ENCODE data around the gene COBL. TPM values are rescaled to one million over a fixed set of nuclear protein-coding genes. Genes with fewer than 3 reads are reported as not detected.

COBL gene
- total RNA-seq, 1 experiment from 2014 or later, result 0.39 TPM

DNA sequence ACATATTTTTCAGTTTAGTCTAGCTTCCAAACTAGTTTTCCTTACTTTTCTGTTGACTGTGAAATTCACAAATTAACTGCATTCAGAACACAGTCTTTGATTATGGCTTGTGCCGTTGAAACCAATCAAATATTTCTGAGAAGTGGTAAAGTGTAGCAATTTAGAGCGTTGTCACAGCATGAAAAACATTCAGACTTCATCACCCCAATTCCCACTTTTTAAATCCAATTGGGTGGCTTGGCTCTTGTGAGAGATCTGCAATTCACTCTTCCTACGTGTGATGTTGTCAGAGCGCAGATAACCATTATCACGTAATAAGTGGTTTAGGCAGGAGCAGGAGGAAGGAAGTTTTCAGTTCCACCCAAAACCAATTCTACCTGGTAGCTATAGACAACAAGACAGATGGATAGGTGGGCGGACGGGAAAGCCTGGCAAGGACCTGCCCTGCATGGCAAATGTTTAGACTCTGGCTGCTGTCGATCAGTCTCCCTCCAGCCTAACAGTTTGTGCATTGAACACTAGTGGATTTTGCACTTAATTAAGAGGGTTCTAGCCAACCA is 8.9 kb downstream of the COBL start:
- ATAC-seq, result no peak
- TF ChIP-seq REST (IDR thresholded peaks at IDR 0.05; ENCODE audit: insufficient read depth in 1 of 2, low read depth in 2 of 2, low read length in 1 of 2) (no peak), POLR2AphosphoS5 (IDR thresholded peaks at IDR 0.05; ENCODE audit: low read depth, low read length) (no peak), SIN3A (IDR thresholded peaks at IDR 0.05; ENCODE audit: borderline replicate concordance, insufficient read depth, low read depth, low read length) (no peak), CTCF (IDR thresholded peaks at IDR 0.05) (no peak), TCF7L2 (IDR thresholded peaks at IDR 0.05; ENCODE audit: low read depth, low read length) (no peak)
- DNase-seq (ENCODE audit: low read depth, low spot score), result no peak
- Histone ChIP-seq H3K36me3 (ENCODE audit: control insufficient read depth, insufficient read depth, low read length) (no peaks in the 10 kb centered on the region), H3K27me3 (ENCODE audit: control insufficient read depth, insufficient read depth, low read length) (no peaks in the 10 kb centered on the region; the same call in 1 of the 2 replicates), H3K4me1 (ENCODE audit: control insufficient read depth, insufficient read depth, low read length) (no peaks in the 10 kb centered on the region), H3K4me3 (ENCODE audit: low read depth in 2 of 2, low read length in 2 of 2) (no peak overlapping the region), H3K9me3 (ENCODE audit: control insufficient read depth, insufficient read depth, low read depth, low read length) (no peaks in the 10 kb centered on the region), H3K27ac (ENCODE audit: low read length) (no peak overlapping the region)
- ChIA-PET POLR2A (no interaction called here), CTCF (no interaction called here)
- in situ Hi-C loops (cut with HindIII; ENCODE audit: low pct_unique_long_range_greater_than_20kb, low sequenced_read_pairs) (no loop called here), intact Hi-C loops (cut with micrococcal nuclease; ENCODE audit: unreplicated experiment) (no loop called here)
- no TSS peak for BruUV-seq (replicated peaks)

DNA sequence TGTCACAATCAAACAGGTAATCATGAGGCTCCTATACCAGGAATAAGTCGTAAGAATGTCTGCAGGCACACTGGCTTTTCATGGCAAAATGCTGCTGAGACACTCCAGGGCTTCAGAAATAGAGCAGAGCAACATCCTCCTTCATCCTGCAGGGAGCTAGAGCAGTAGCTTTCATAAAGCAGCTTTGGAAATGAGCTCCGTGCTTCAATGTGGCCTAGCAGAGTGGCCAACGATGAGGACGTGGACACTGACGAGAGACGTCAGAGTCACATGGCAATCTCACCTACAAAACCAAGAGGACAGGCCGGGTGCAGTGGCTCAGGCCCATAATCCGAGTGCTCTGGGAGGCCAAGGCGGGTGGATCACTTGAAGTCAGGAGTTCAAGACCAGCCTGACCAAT is 9.8 kb downstream of the COBL start:
- TF ChIP-seq CTCF (IDR thresholded peaks at IDR 0.05) (no peak), REST (IDR thresholded peaks at IDR 0.05; ENCODE audit: insufficient read depth in 1 of 2, low read depth in 2 of 2, low read length in 1 of 2) (no peak), POLR2AphosphoS5 (IDR thresholded peaks at IDR 0.05; ENCODE audit: low read depth, low read length) (no peak), TCF7L2 (IDR thresholded peaks at IDR 0.05; ENCODE audit: low read depth, low read length) (no peak)
- in situ Hi-C loops (cut with HindIII; ENCODE audit: low pct_unique_long_range_greater_than_20kb, low sequenced_read_pairs) (no loop called here), intact Hi-C loops (cut with micrococcal nuclease; ENCODE audit: unreplicated experiment) (no loop called here)
- ATAC-seq (no peak), DNase-seq (ENCODE audit: low read depth, low spot score) (no peak)
- H3K27me3 ChIP-seq (ENCODE audit: control insufficient read depth, insufficient read depth, low read length), result no peaks in the 10 kb centered on the region; the same call in 1 of the 2 replicates
- BruUV-seq (replicated peaks), result no TSS peak
- no peaks in the 10 kb centered on the region for H3K9me3 ChIP-seq (ENCODE audit: control insufficient read depth, insufficient read depth, low read depth, low read length)
- POLR2A ChIA-PET, result no interaction called here
- H3K4me3 ChIP-seq (ENCODE audit: low read depth in 2 of 2, low read length in 2 of 2), result no peak overlapping the region
- H3K36me3 ChIP-seq (ENCODE audit: control insufficient read depth, insufficient read depth, low read length), result no peaks in the 10 kb centered on the region
- CTCF ChIA-PET, result no interaction called here
- no peak overlapping the region for H3K27ac ChIP-seq (ENCODE audit: low read length)
- no peaks in the 10 kb centered on the region for H3K4me1 ChIP-seq (ENCODE audit: control insufficient read depth, insufficient read depth, low read length)
